HG02588 (cell line): ENCODE measurements around the gene GLYR1.
"Not testable (repeated sequence)": the region's sequence is repeated elsewhere in the genome, so short reads cannot be mapped to it uniquely, and the experiment has no call there.

Experiments
- ATAC-seq: cut with Tn5 transposase; IDR thresholded peaks from one replicate; pipeline ENCODE4 v1.9.1; 2021; ENCODE audit warnings: mild to moderate bottlenecking, moderate library complexity; ENCODE audit not compliant: unreplicated experiment

The GLYR1 gene

GRCh38 chr16:4795181-4795827 lies 51.8 kb downstream of the GLYR1 start, which contains the start of gene SMIM22:
TSS of gene SMIM22 (plus strand) at chr16:4795369. CDS start at chr16:4795735, 366 bp downstream.
- no peak for ATAC-seq

- ATAC-seq: no peak
Observed at GRCh38 chr16:4792951-4793513, 54.1 kb downstream of the GLYR1 start.

GRCh38 chr16:4790871-4791270 lies 56.2 kb downstream of the GLYR1 start:
- ATAC-seq: no peak

GRCh38 chr16:4790261-4790660 lies 56.8 kb downstream of the GLYR1 start:
- ATAC-seq: no peak

- ATAC-seq: no peak
Observed at GRCh38 chr16:4788910-4789309, 58.2 kb downstream of the GLYR1 start.

- no peak for ATAC-seq
Observed at GRCh38 chr16:4788489-4788889, 58.6 kb downstream of the GLYR1 start.

- ATAC-seq: no peak
Observed at GRCh38 chr16:4787627-4788482, 59.2 kb downstream of the GLYR1 start, which contains the start of gene SEPTIN12. TSS of gene SEPTIN12 (minus strand) at chr16:4788345. CDS start at chr16:4787645, 700 bp downstream.

GRCh38 chr16:4787068-4787467 lies 60.0 kb downstream of the GLYR1 start:
- ATAC-seq: no peak

- ATAC-seq: no peak
Observed at GRCh38 chr16:4785758-4786433, 61.2 kb downstream of the GLYR1 start.

GRCh38 chr16:4784444-4784987 lies 62.6 kb downstream of the GLYR1 start:
- ATAC-seq: not testable (repeated sequence)

GRCh38 chr16:4783951-4784336 lies 63.1 kb downstream of the GLYR1 start:
- no peak for ATAC-seq

- ATAC-seq: no peak
Observed at GRCh38 chr16:4783251-4783950, 63.7 kb downstream of the GLYR1 start.

- ATAC-seq: no peak
Observed at GRCh38 chr16:4780235-4780634, 66.9 kb downstream of the GLYR1 start.

- ATAC-seq: no peak
Observed at GRCh38 chr16:4778050-4778392, 69.1 kb downstream of the GLYR1 start.

GRCh38 chr16:4777339-4778049 lies 69.6 kb downstream of the GLYR1 start:
- no peak for ATAC-seq

GRCh38 chr16:4776141-4776705 lies 70.9 kb downstream of the GLYR1 start:
- no peak for ATAC-seq

- no peak for ATAC-seq
Observed at GRCh38 chr16:4775005-4775404, 72.1 kb downstream of the GLYR1 start.

GRCh38 chr16:4772351-4772750 lies 74.7 kb downstream of the GLYR1 start:
- no peak for ATAC-seq

- ATAC-seq: no peak
Observed at GRCh38 chr16:4771646-4772045, 75.4 kb downstream of the GLYR1 start.

GRCh38 chr16:4769306-4769638 lies 77.8 kb downstream of the GLYR1 start:
- ATAC-seq: no peak
